GM18505 (cell line): Measurements from ENCODE around the gene HACD1.
"Not testable (repeated sequence)": the region's sequence is repeated elsewhere in the genome, so short reads cannot be mapped to it uniquely, and the experiment has no call there.

Experiments used
- ATAC-seq: cut with Tn5 transposase; IDR thresholded peaks from one replicate; pipeline ENCODE4 v1.9.1; 2021; ENCODE audit not compliant: unreplicated experiment
- POLR2A ChIP-seq: IDR thresholded peaks from 4 replicates; pipeline ENCODE4 v1.6.1; 2011; ENCODE audit warnings: borderline replicate concordance; ENCODE audit not compliant: insufficient read depth, insufficient read length; ENCODE audit errors: extremely low read depth

Gene HACD1

GRCh38 chr10:17624996-17625395 is 7.8 kb upstream of the HACD1 start:
- ATAC-seq: no peak
- TF ChIP-seq POLR2A: no peak

- ATAC-seq: no peak
- TF ChIP-seq POLR2A: no peak
Observed at GRCh38 chr10:17622061-17622460, 4.9 kb upstream of the HACD1 start.

GRCh38 chr10:17616403-17617030 is 657 bp downstream of the HACD1 start:
- ATAC-seq: peak; percentile 43
- TF ChIP-seq POLR2A: no peak

GRCh38 chr10:17609523-17610079 is 7.6 kb downstream of the HACD1 start:
- TF ChIP-seq POLR2A: no peak
- no peak for ATAC-seq

- ATAC-seq: no peak
- no peak for TF ChIP-seq POLR2A
Observed at GRCh38 chr10:17607603-17608332, 9.4 kb downstream of the HACD1 start.

GRCh38 chr10:17607060-17607459 is 10.1 kb downstream of the HACD1 start:
- no peak for ATAC-seq

GRCh38 chr10:17606547-17607040 is 10.6 kb downstream of the HACD1 start:
- no peak for ATAC-seq
- TF ChIP-seq POLR2A: no peak

More at GRCh38 chr10:17607060-17607459, 10.1 kb downstream of the HACD1 start:
- TF ChIP-seq POLR2A: no peak

GRCh38 chr10:17605936-17606335 is 11.2 kb downstream of the HACD1 start:
- no peak for ATAC-seq
- TF ChIP-seq POLR2A: no peak

- no peak for ATAC-seq
Observed at GRCh38 chr10:17599089-17599488, 18.1 kb downstream of the HACD1 start.

GRCh38 chr10:17597386-17597785 is 19.8 kb downstream of the HACD1 start:
- ATAC-seq: no peak
- no peak for TF ChIP-seq POLR2A

More at GRCh38 chr10:17599089-17599488, 18.1 kb downstream of the HACD1 start:
- TF ChIP-seq POLR2A: no peak

GRCh38 chr10:17590969-17591645 is 26.1 kb downstream of the HACD1 start:
- no peak for ATAC-seq
- TF ChIP-seq POLR2A: no peak

- not testable (repeated sequence) for ATAC-seq
Observed at GRCh38 chr10:17589316-17589715, 27.9 kb downstream of the HACD1 start.

- no peak for ATAC-seq
- TF ChIP-seq POLR2A: no peak
Observed at GRCh38 chr10:17588420-17588819, 28.8 kb downstream of the HACD1 start.

- not testable (repeated sequence) for ATAC-seq
Observed at GRCh38 chr10:17587321-17587720, 29.9 kb downstream of the HACD1 start.

GRCh38 chr10:17586821-17587234 is 30.3 kb downstream of the HACD1 start:
- peak; percentile 55 for ATAC-seq
- TF ChIP-seq POLR2A: no peak
